HepG2 (cell line): Measurements from ENCODE around the gene IGF1. TPM values are rescaled to one million over a fixed set of nuclear protein-coding genes. Genes with fewer than 3 reads are reported as not detected.

Experiments used
- ATAC-seq: fragments of 200-7000 bp; cut with Tn5 transposase; 3 replicates; pipeline ENCODE4 v1.9.1; 2020; ENCODE audit warnings: mild to moderate bottlenecking, moderate library complexity
- BruUV-seq: library from RNA; stranded (reverse); fragments of 400-500 nt; replicated peaks from 2 replicates; lab custom pipeline; 2021; lab: Mats Ljungman, UMichigan
- CTCF ChIA-PET: fragments of 300-600 bp; formaldehyde crosslinking; extraction: SDS; loops from one replicate; lab custom pipeline; 2021; ENCODE audit warnings: low total read pairs, inconsistent platforms, low intra/inter-chr PET ratio; lab: Yijun Ruan, JAX
- POLR2A ChIA-PET: fragments of 350-600 bp; sonication (Branson Sonifier 250); formaldehyde crosslinking; loops from one replicate; lab custom pipeline; 2020; ENCODE audit warnings: antibody characterized with exemption, inconsistent platforms; lab: Yijun Ruan, JAX
- DNase-seq: peaks from one replicate; pipeline ENCODE4 v3.0.0-alpha.2; 2015; ENCODE audit warnings: low spot score
- FAIRE-seq: peaks from 3 replicates; lab custom pipeline; 2011; peaks lifted over from hg19 to GRCh38; lab: Jason Lieb, UNC
- H2AFZ ChIP-seq: one replicate; pipeline ENCODE4 v1.6.1; 2011; ENCODE audit warnings: low read length, inconsistent platforms
- H3K27ac ChIP-seq: fragments of 300-600 bp; 3 replicates; pipeline ENCODE4 v1.8.0; 2011; ENCODE audit warnings: mixed run types, mild to moderate bottlenecking, mixed read lengths, low read length, inconsistent platforms; ENCODE audit not compliant: insufficient read depth; ENCODE audit errors: extremely low read length
- H3K27me3 ChIP-seq, 2 experiments: fragments of 200-600 bp in 1 of 2; 2 replicates in 1 of 2; 3 replicates in 1 of 2; pipeline versions ENCODE4 v1.6.0 to v1.8.0; 2011; ENCODE audit warnings: low read length in 2 of 2, mild to moderate bottlenecking in 2 of 2, moderate library complexity in 2 of 2, inconsistent platforms in 1 of 2; ENCODE audit not compliant: insufficient read depth in 2 of 2, control insufficient read depth in 1 of 2
- H3K36me3 ChIP-seq, 2 experiments: fragments of 200-600 bp in 1 of 2; replicated peaks in 1 of 2; 2 replicates in 1 of 2; 3 replicates in 1 of 2; pipeline versions ENCODE4 v1.5.1 to v1.8.0; 2011; ENCODE audit warnings: low read length in 2 of 2, inconsistent platforms in 1 of 2; ENCODE audit not compliant: insufficient read depth in 2 of 2, control insufficient read depth in 1 of 2
- H3K4me1 ChIP-seq: 2 replicates; pipeline ENCODE4 v1.5.1; 2012; ENCODE audit warnings: low read length, inconsistent platforms; ENCODE audit not compliant: insufficient read depth
- H3K4me2 ChIP-seq: 2 replicates; pipeline ENCODE4 v1.6.0; 2011; ENCODE audit warnings: low read depth, low read length, inconsistent platforms
- H3K4me3 ChIP-seq, 3 experiments: fragments of 200-600 bp in 1 of 3; sonication (generic), shearing (Covaris generic) in 1 of 3; replicated peaks in 1 of 3; 2 replicates each; pipeline ENCODE4 v1.5.1; 2011 to 2016; ENCODE audit warnings: low read length in 3 of 3, inconsistent platforms in 2 of 3, low read depth in 2 of 3, mild to moderate bottlenecking in 2 of 3, control low read depth in 1 of 3, mixed read lengths in 1 of 3; ENCODE audit not compliant: insufficient read depth in 1 of 3
- H3K79me2 ChIP-seq: one replicate; pipeline ENCODE4 v1.6.1; 2011; ENCODE audit warnings: low read length, inconsistent platforms; ENCODE audit not compliant: insufficient read depth
- H3K9ac ChIP-seq: 2 replicates; pipeline ENCODE4 v1.6.0; 2011; ENCODE audit warnings: mild to moderate bottlenecking, low read depth, low read length, inconsistent platforms; ENCODE audit not compliant: insufficient read depth
- H3K9me3 ChIP-seq: 2 replicates; pipeline ENCODE4 v1.5.1; 2012; ENCODE audit warnings: mild to moderate bottlenecking, low read length
- H4K20me1 ChIP-seq: 2 replicates; pipeline ENCODE4 v1.6.0; 2011; ENCODE audit warnings: inconsistent platforms, mild to moderate bottlenecking, low read length, moderate library complexity; ENCODE audit not compliant: insufficient read depth
- GTF3A ChIP-seq: sonication (generic); formaldehyde crosslinking; conservative IDR thresholded peaks from 2 replicates; pipeline ENCODE4 v1.4.0; 2020; ENCODE audit warnings: mild to moderate bottlenecking, missing genetic modification reagents
- HNF4A ChIP-seq: sonication (generic); formaldehyde crosslinking; IDR thresholded peaks from 2 replicates; pipeline ENCODE4 v1.4.0; 2020; ENCODE audit warnings: missing genetic modification reagents
- SRSF1 ChIP-seq: fragments of 200-400 bp; formaldehyde crosslinking; optimal IDR thresholded peaks from 2 replicates; pipeline ENCODE3; 2017; ENCODE audit warnings: mild to moderate bottlenecking, low read depth, low read length, moderate library complexity
- ZFP41 ChIP-seq: sonication (generic); formaldehyde crosslinking; IDR thresholded peaks from 2 replicates; pipeline ENCODE4 v1.4.0; 2020; ENCODE audit warnings: mild to moderate bottlenecking, missing genetic modification reagents, borderline replicate concordance
- ZNF549 ChIP-seq: sonication (generic); formaldehyde crosslinking; IDR thresholded peaks from 2 replicates; pipeline ENCODE4 v1.5.0; 2020; ENCODE audit warnings: missing genetic modification reagents
- ZNF713 ChIP-seq: sonication (generic); formaldehyde crosslinking; IDR thresholded peaks from 2 replicates; pipeline ENCODE4 v1.4.0; 2020; ENCODE audit warnings: mild to moderate bottlenecking, missing genetic modification reagents
- ZNF781 ChIP-seq: sonication (generic); formaldehyde crosslinking; IDR thresholded peaks from 2 replicates; pipeline ENCODE4 v1.5.1; 2020; ENCODE audit warnings: borderline replicate concordance, mild to moderate bottlenecking, missing genetic modification reagents; ENCODE audit errors: not compliant biosample characterization
- WGBS: methylation state at CpG from one replicate; pipeline ENCODE4 v1.1.6; 2017; ENCODE audit warnings: low lambda C conversion rate; 5-methylcytosine and 5-hydroxymethylcytosine counted together
- in situ Hi-C: cut with HindIII; loops from 2 replicates; pipeline ENCODE4 v1.10.0; 2017; ENCODE audit warnings: low pct_unique_long_range_greater_than_20kb; ENCODE audit not compliant: extremely low pct_ligation_motif_present
- intact Hi-C: fragments of 100-400 bp; cut with micrococcal nuclease; formaldehyde crosslinking; loops from one replicate; pipeline ENCODE4 v1.10.0; 2022; ENCODE audit not compliant: unreplicated experiment
- polyA plus RNA-seq, 8 experiments: library from polyadenylated mRNA; depleted of rRNA in 3 of 8; stranded (reverse) in 7 of 8; unstranded in 1 of 8; fragments of >200 nt; fragmentation: Illumina TruSeq in 4 of 8; extraction: Trizol in 4 of 8; gene quantifications; 2 replicates each; pipeline versions ENCODE4 v1.2.1 to v1.2.3, GENCODE V29; 2011 to 2016; ENCODE audit warnings: low read depth in 4 of 8, missing spikeins in 1 of 8, mixed read lengths in 1 of 8; ENCODE audit not compliant: insufficient read depth in 1 of 8
- total RNA-seq, 5 experiments: library from RNA; depleted of rRNA; stranded (reverse); fragments of >200 nt; fragmentation: Illumina TruSeq; extraction: Trizol; gene quantifications; 2 replicates each; pipeline ENCODE4 v1.2.3, GENCODE V29; 2016; ENCODE audit warnings: low read depth in 1 of 5
- TF ChIP-seq, protein P1 (sequence below): sonication (generic); formaldehyde crosslinking; IDR thresholded peaks from 2 replicates; pipeline ENCODE4 v1.5.1; 2020; ENCODE audit warnings: missing genetic modification reagents, mild to moderate bottlenecking, borderline replicate concordance
- TF ChIP-seq, protein P2 (sequence below): sonication (generic); formaldehyde crosslinking; IDR thresholded peaks from 2 replicates; pipeline ENCODE4 v1.4.0; 2020; ENCODE audit warnings: mild to moderate bottlenecking, missing genetic modification reagents
- TF ChIP-seq, protein P3 (sequence below): sonication (generic); formaldehyde crosslinking; IDR thresholded peaks from 2 replicates; pipeline ENCODE4 v1.5.1; 2020; ENCODE audit warnings: missing genetic modification reagents, mild to moderate bottlenecking, borderline replicate concordance

Gene IGF1
- total and polyA plus RNA-seq, 2 of the 13 experiments (the other 11 are each of a cell fraction or from before 2014, with no cell fraction given), result not detected

DNA sequence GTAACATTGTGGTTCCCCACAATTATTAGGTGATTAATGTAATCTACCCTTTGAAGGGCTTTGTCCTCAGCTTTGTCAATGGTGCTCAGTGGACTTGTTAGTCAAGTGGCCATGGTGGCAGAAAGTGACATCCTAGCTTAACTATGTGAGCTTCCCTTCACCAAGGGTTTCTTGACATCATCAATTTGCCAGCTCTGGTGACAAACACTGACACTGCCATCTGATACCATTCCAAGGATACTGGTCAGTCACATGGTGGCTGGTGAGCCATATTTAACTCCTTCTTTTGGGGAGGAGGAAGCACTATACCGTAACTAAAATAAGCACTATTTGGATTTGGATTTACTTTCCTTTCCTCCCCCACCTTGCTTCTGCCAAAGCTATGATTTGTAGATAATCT lies 115.7 kb downstream of the IGF1 start:
- FAIRE-seq (no peak), DNase-seq (no peak)
- CTCF ChIA-PET, result no interaction called here
- BruUV-seq, result no TSS peak
- H3K27me3 ChIP-seq, result no peaks in the 10 kb centered on the region
- no peaks in the 10 kb centered on the region for H3K79me2 ChIP-seq
- 77% methylated on average over 1 of the region's 1 CpG for WGBS
- no peak overlapping the region for H3K4me2 ChIP-seq
- in situ Hi-C loops (no loop called here), intact Hi-C loops (no loop called here)
- H3K4me3 ChIP-seq, result no peak overlapping the region
- no peak overlapping the region for H3K9ac ChIP-seq
- H3K36me3 ChIP-seq, result no peaks in the 10 kb centered on the region
- POLR2A ChIA-PET, result no interaction called here
- TF ChIP-seq, protein P1, sequence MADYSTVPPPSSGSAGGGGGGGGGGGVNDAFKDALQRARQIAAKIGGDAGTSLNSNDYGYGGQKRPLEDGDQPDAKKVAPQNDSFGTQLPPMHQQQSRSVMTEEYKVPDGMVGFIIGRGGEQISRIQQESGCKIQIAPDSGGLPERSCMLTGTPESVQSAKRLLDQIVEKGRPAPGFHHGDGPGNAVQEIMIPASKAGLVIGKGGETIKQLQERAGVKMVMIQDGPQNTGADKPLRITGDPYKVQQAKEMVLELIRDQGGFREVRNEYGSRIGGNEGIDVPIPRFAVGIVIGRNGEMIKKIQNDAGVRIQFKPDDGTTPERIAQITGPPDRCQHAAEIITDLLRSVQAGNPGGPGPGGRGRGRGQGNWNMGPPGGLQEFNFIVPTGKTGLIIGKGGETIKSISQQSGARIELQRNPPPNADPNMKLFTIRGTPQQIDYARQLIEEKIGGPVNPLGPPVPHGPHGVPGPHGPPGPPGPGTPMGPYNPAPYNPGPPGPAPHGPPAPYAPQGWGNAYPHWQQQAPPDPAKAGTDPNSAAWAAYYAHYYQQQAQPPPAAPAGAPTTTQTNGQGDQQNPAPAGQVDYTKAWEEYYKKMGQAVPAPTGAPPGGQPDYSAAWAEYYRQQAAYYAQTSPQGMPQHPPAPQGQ (CRISPR knock-in tag), result no peak
- TF ChIP-seq, protein P2, sequence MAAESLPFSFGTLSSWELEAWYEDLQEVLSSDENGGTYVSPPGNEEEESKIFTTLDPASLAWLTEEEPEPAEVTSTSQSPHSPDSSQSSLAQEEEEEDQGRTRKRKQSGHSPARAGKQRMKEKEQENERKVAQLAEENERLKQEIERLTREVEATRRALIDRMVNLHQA, result no peak
- TF ChIP-seq ZNF781 (CRISPR knock-in tag), result no peak
- no peak for TF ChIP-seq HNF4A (CRISPR knock-in tag)
- no peak for TF ChIP-seq ZNF713 (CRISPR knock-in tag)
- no peak for TF ChIP-seq ZFP41 (CRISPR knock-in tag)
- TF ChIP-seq ZNF549, result no peak
- TF ChIP-seq, protein P3, sequence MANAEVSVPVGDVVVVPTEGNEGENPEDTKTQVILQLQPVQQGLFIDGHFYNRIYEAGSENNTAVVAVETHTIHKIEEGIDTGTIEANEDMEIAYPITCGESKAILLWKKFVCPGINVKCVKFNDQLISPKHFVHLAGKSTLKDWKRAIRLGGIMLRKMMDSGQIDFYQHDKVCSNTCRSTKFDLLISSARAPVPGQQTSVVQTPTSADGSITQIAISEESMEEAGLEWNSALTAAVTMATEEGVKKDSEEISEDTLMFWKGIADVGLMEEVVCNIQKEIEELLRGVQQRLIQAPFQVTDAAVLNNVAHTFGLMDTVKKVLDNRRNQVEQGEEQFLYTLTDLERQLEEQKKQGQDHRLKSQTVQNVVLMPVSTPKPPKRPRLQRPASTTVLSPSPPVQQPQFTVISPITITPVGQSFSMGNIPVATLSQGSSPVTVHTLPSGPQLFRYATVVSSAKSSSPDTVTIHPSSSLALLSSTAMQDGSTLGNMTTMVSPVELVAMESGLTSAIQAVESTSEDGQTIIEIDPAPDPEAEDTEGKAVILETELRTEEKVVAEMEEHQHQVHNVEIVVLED, result no peak
- TF ChIP-seq GTF3A (CRISPR knock-in tag), result no peak
- no peak for TF ChIP-seq SRSF1
- TF ChIP-seq, all 625 proteins: peak for 0
- H3K9me3 ChIP-seq, result no peaks in the 10 kb centered on the region
- no peaks in the 10 kb centered on the region for H4K20me1 ChIP-seq
- ATAC-seq, result no peak
- no peak overlapping the region for H2AFZ ChIP-seq
- H3K27ac ChIP-seq, result no peak overlapping the region
- H3K4me1 ChIP-seq, result no peaks in the 10 kb centered on the region
